GM19023 (cell line): ENCODE results near the gene RPL39L.

Experiments used
- ATAC-seq: cut with Tn5 transposase; IDR thresholded peaks from one replicate; pipeline ENCODE4 v1.9.1; 2021; ENCODE audit warnings: mild to moderate bottlenecking, moderate library complexity; ENCODE audit not compliant: unreplicated experiment

The RPL39L gene

GRCh38 chr3:187072102-187072501, 67.2 kb downstream of the RPL39L start:
- ATAC-seq: no peak
